ENCODE measurements around the gene CLDN6. TPM values are rescaled to one million over a fixed set of nuclear protein-coding genes. Genes with fewer than 3 reads are reported as not detected.
"Not testable (repeated sequence)": the region's sequence is repeated elsewhere in the genome, so short reads cannot be mapped to it uniquely, and the experiment has no call there.

Gene CLDN6
- total RNA-seq, 2 experiments from 2014 or later = not detected

GRCh38 chr16:3054965-3055733 lies 37.2 kb upstream of the CLDN6 start:
- ChIA-PET CTCF (interaction anchor here (0.8 to 5.4 kb wide), 4 partner anchors 23 to 79 kb away, joined by 3 to 72 read pairs (median 4); partner anchors contain the start of gene ZNF213), POLR2A (no interaction called here)

- POLR2A ChIA-PET, CTCF ChIA-PET: not testable (repeated sequence)
Observed at GRCh38 chr16:3053330-3053710, 35.3 kb upstream of the CLDN6 start.

- POLR2A ChIA-PET = not testable (repeated sequence)
- CTCF ChIA-PET = interaction anchor here (2.1 kb wide), 1 partner anchor 21 kb away, joined by 8 read pairs; no protein-coding TSS in a partner anchor
Observed at GRCh38 chr16:3052571-3053329, 34.8 kb upstream of the CLDN6 start.

GRCh38 chr16:3051494-3051893 lies 33.5 kb upstream of the CLDN6 start:
- CTCF ChIA-PET = interaction anchor here (0.7 to 2.1 kb wide), 7 partner anchors 13 to 78 kb away, joined by 3 to 8 read pairs (median 4); no protein-coding TSS in a partner anchor
- POLR2A ChIA-PET = interaction anchor here (0.5 to 0.9 kb wide), 3 partner anchors 13 to 1994 kb away, joined by 3 to 6 read pairs (median 4); partner anchors contain the start of gene IL32

GRCh38 chr16:3051009-3051408 lies 33.0 kb upstream of the CLDN6 start:
- POLR2A ChIA-PET = interaction anchor here (0.5 kb wide), 1 partner anchor 1993 kb away, joined by 4 read pairs; no protein-coding TSS in a partner anchor
- CTCF ChIA-PET = interaction anchor here (0.7 to 3.1 kb wide), 7 partner anchors 7 to 79 kb away, joined by 3 to 13 read pairs (median 4); no protein-coding TSS in a partner anchor

GRCh38 chr16:3050487-3050886 lies 32.5 kb upstream of the CLDN6 start:
- ChIA-PET CTCF (interaction anchor here (3.1 kb wide), 1 partner anchor 8 kb away, joined by 13 read pairs; no protein-coding TSS in a partner anchor), POLR2A (no interaction called here)

GRCh38 chr16:3049921-3050481 lies 32.0 kb upstream of the CLDN6 start:
- POLR2A ChIA-PET = interaction anchor here (0.6 kb wide), 1 partner anchor 45 kb away, joined by 8 read pairs; no protein-coding TSS in a partner anchor
- CTCF ChIA-PET = interaction anchor here (1.0 to 3.8 kb wide), 4 partner anchors 8 to 46 kb away, joined by 4 to 35 read pairs (median 14); no protein-coding TSS in a partner anchor

- POLR2A ChIA-PET = interaction anchor here (0.6 to 0.9 kb wide), 2 partner anchors 18 to 22 kb away, joined by 4 to 7 read pairs; partner anchors contain the start of gene IL32
- CTCF ChIA-PET = interaction anchor here (0.8 to 3.8 kb wide), 6 partner anchors 10 to 103 kb away, joined by 3 to 35 read pairs (median 4); no protein-coding TSS in a partner anchor
Observed at GRCh38 chr16:3047387-3047720, 29.4 kb upstream of the CLDN6 start.

GRCh38 chr16:3046641-3047386 lies 28.8 kb upstream of the CLDN6 start:
- CTCF ChIA-PET = interaction anchor here (0.8 to 3.8 kb wide), 5 partner anchors 11 to 19 kb away, joined by 4 to 35 read pairs (median 5); no protein-coding TSS in a partner anchor
- POLR2A ChIA-PET = interaction anchor here (0.6 to 0.9 kb wide), 2 partner anchors 19 to 22 kb away, joined by 4 to 7 read pairs; partner anchors contain the start of gene IL32

GRCh38 chr16:3045758-3046640 lies 28.0 kb upstream of the CLDN6 start, which contains the start of gene MMP25:
Gene MMP25 (plus strand): TSS chr16:3046561. CDS start chr16:3046918, 357 bp downstream.
- POLR2A ChIA-PET = interaction anchor here (1.2 kb wide), 1 partner anchor 13 kb away, joined by 4 read pairs; no protein-coding TSS in a partner anchor
- CTCF ChIA-PET = interaction anchor here (0.7 to 6.9 kb wide), 3 partner anchors 14 to 84 kb away, joined by 3 to 30 read pairs (median 8); no protein-coding TSS in a partner anchor

GRCh38 chr16:3044708-3045107 lies 26.7 kb upstream of the CLDN6 start:
- CTCF ChIA-PET = interaction anchor here (0.9 to 6.9 kb wide), 3 partner anchors 13 to 80 kb away, joined by 7 to 30 read pairs (median 8); no protein-coding TSS in a partner anchor
- POLR2A ChIA-PET = interaction anchor here (0.7 to 0.9 kb wide), 2 partner anchors 14 to 17 kb away, joined by 3 to 5 read pairs; no protein-coding TSS in a partner anchor

- POLR2A ChIA-PET = interaction anchor here (0.6 kb wide), 1 partner anchor 75 kb away, joined by 7 read pairs; no protein-coding TSS in a partner anchor
Observed at GRCh38 chr16:3042376-3042775, 24.4 kb upstream of the CLDN6 start.

GRCh38 chr16:3038896-3039295 lies 20.9 kb upstream of the CLDN6 start:
- ChIA-PET POLR2A (interaction anchor here (0.5 to 2.6 kb wide), 4 partner anchors 9 to 263 kb away, joined by 3 to 6 read pairs (median 4); no protein-coding TSS in a partner anchor), CTCF (interaction anchor here (1.2 to 1.8 kb wide), 5 partner anchors 10 to 91 kb away, joined by 3 to 13 read pairs (median 6); no protein-coding TSS in a partner anchor)

More at GRCh38 chr16:3042376-3042775, 24.4 kb upstream of the CLDN6 start:
- CTCF ChIA-PET = interaction anchor here (0.6 to 6.9 kb wide), 7 partner anchors 8 to 300 kb away, joined by 3 to 30 read pairs (median 4); no protein-coding TSS in a partner anchor

- POLR2A ChIA-PET = interaction anchor here (0.5 to 2.6 kb wide), 2 partner anchors 10 to 264 kb away, joined by 3 to 6 read pairs; no protein-coding TSS in a partner anchor
- CTCF ChIA-PET = interaction anchor here (1.2 to 1.8 kb wide), 4 partner anchors 10 to 20 kb away, joined by 3 to 13 read pairs (median 5); no protein-coding TSS in a partner anchor
Observed at GRCh38 chr16:3038256-3038655, 20.3 kb upstream of the CLDN6 start.

- CTCF ChIA-PET = no interaction called here
- POLR2A ChIA-PET = interaction anchor here (0.7 kb wide), 1 partner anchor 13 kb away, joined by 3 read pairs; no protein-coding TSS in a partner anchor
Observed at GRCh38 chr16:3036726-3037315, 18.8 kb upstream of the CLDN6 start, which contains the start of gene BICDL2. Gene BICDL2 (minus strand): TSS chr16:3036944. CDS start chr16:3035496, 1,448 bp downstream.

Data from activated CD8-positive, alpha-beta memory T cell treated with anti-CD3 and anti-CD28 coated beads for 36 hours (primary cell).